Measurements from ENCODE around the gene ZNFX1.

DNA sequence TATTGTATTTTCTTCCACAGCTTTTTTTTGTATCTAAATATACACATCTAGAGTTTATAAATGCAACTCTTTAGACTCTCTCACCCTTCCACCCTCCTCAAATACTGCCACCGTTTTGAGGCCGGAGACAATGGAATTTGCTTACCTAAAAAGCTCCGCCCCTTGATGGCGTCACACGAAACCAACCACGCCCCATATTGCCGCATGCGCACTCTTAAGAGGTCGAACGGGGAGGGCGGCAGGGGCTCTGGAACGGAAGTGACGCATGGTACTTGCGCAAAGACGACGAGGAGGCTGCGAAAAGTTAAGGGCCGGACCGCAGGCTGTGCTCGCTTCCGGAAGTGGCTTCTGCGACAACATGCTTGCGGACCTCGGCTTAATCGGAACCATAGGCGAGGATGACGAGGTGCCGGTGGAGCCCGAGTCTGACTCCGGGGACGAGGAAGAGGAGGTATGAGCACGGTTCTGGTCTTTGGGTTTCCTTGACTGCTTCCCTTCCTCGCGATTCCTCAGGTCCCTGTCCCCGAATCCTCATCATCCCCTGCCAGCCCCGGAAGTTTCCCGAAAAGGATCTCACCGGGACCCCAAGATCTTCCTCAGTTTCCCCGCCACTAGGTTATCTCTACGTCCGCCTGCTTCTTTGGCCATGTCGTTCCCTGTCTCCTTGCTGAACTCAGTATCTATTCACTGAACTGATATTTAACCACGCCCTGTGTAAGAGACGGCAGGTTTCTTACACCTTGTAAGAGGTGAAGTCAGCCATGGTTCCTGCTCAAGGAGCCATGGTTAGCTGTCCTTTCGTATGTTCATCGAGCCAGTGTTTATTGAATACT is 58.5 kb downstream of the ZNFX1 start, which contains the start of gene DDX27:
- TF ChIP-seq, protein P1, sequence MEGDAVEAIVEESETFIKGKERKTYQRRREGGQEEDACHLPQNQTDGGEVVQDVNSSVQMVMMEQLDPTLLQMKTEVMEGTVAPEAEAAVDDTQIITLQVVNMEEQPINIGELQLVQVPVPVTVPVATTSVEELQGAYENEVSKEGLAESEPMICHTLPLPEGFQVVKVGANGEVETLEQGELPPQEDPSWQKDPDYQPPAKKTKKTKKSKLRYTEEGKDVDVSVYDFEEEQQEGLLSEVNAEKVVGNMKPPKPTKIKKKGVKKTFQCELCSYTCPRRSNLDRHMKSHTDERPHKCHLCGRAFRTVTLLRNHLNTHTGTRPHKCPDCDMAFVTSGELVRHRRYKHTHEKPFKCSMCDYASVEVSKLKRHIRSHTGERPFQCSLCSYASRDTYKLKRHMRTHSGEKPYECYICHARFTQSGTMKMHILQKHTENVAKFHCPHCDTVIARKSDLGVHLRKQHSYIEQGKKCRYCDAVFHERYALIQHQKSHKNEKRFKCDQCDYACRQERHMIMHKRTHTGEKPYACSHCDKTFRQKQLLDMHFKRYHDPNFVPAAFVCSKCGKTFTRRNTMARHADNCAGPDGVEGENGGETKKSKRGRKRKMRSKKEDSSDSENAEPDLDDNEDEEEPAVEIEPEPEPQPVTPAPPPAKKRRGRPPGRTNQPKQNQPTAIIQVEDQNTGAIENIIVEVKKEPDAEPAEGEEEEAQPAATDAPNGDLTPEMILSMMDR (tag by site-specific recombination; IDR thresholded peaks at IDR 0.05) = no peak
- no peak for TF ChIP-seq ZNF843 (tag by site-specific recombination; IDR thresholded peaks at IDR 0.05)
- no peak for TF ChIP-seq ZFP3 (tag by site-specific recombination; IDR thresholded peaks at IDR 0.05; ENCODE audit: low read depth)
- TF ChIP-seq, protein P2, sequence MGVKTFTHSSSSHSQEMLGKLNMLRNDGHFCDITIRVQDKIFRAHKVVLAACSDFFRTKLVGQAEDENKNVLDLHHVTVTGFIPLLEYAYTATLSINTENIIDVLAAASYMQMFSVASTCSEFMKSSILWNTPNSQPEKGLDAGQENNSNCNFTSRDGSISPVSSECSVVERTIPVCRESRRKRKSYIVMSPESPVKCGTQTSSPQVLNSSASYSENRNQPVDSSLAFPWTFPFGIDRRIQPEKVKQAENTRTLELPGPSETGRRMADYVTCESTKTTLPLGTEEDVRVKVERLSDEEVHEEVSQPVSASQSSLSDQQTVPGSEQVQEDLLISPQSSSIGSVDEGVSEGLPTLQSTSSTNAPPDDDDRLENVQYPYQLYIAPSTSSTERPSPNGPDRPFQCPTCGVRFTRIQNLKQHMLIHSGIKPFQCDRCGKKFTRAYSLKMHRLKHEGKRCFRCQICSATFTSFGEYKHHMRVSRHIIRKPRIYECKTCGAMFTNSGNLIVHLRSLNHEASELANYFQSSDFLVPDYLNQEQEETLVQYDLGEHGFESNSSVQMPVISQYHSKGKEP (tag by site-specific recombination; IDR thresholded peaks at IDR 0.05) = no peak
- TF ChIP-seq, protein P3, sequence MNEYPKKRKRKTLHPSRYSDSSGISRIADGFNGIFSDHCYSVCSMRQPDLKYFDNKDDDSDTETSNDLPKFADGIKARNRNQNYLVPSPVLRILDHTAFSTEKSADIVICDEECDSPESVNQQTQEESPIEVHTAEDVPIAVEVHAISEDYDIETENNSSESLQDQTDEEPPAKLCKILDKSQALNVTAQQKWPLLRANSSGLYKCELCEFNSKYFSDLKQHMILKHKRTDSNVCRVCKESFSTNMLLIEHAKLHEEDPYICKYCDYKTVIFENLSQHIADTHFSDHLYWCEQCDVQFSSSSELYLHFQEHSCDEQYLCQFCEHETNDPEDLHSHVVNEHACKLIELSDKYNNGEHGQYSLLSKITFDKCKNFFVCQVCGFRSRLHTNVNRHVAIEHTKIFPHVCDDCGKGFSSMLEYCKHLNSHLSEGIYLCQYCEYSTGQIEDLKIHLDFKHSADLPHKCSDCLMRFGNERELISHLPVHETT (tag by site-specific recombination; IDR thresholded peaks at IDR 0.05) = 0 out of 2 replicates have a peak, but pooled peaks have one; percentile 38

All from HEK293 (cell line).